HG02610 (cell line): Measurements from ENCODE around the gene ACOX1.

Source experiments
- ATAC-seq: cut with Tn5 transposase; IDR thresholded peaks from one replicate; pipeline ENCODE4 v1.9.1; 2021; ENCODE audit warnings: mild to moderate bottlenecking, moderate library complexity; ENCODE audit not compliant: unreplicated experiment

The ACOX1 gene

GRCh38 chr17:75893305-75894048, 85.5 kb downstream of the ACOX1 start:
- ATAC-seq = no peak

- ATAC-seq = no peak
Observed at GRCh38 chr17:75892556-75893224, 86.3 kb downstream of the ACOX1 start.

GRCh38 chr17:75891605-75892555, 87.1 kb downstream of the ACOX1 start:
- no peak for ATAC-seq
